Dermis blood vessel endothelial cell (primary cell): Measurements from ENCODE around the gene TAPBPL. TPM values are rescaled to one million over a fixed set of nuclear protein-coding genes. Genes with fewer than 3 reads are reported as not detected.
A peak's percentile ranks its signal among the peaks of the same experiment; 100 is the strongest.

Experiments
- DNase-seq: peaks from one replicate; pipeline ENCODE4 v3.0.0; 2010
- total RNA-seq: library from RNA; depleted of rRNA; stranded (reverse); fragments of >200 nt; gene quantifications from 2 replicates; pipeline ENCODE4 v1.2.3, GENCODE V29; 2014

Gene TAPBPL
- total RNA-seq, 1 donor from 2014 or later, result 23.0 TPM

DNA sequence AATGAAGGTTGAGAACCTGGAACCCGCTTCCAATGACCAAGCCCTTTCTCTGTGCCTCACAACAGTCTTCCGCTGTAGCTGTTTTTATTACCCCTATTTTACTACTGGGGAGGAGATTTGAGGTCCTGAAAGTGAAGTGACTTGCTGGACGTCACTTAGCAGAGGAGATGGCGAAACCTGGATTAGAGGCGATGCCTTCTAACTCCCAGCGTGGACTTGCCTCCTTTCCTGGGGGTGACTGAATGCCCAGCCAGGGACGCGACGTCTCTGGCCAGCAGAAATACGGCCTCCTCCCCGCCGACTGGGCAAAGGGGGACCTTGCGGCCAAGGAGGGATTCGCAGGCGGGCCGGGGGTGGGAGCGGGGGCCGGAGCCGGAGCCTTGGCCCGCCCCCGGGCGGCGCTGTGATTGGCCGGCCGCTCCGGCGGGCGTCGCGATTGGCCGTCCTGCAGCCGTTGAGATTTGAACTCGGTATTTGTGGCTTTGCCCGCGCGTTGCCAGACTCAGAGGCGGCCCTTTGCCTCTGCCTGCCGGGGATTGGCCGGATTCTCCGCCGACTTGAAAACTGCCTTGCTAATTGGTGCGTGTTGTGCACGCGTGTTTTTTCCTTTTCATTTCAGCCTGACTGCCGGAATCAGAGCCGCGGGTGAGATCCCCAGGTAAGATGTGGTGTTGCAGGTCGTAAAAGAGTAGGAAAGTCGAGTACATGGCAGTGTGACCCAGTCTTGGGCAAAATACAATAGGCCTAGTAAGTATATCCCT, 41.8 kb downstream of the TAPBPL start, which contains the start of gene NCAPD2:
NCAPD2 (plus strand) TSS at position 606 of the 761 bp plus-strand sequence. CDS start 997 bp downstream, outside the sequence.
- peak; percentile 97 for DNase-seq

DNA sequence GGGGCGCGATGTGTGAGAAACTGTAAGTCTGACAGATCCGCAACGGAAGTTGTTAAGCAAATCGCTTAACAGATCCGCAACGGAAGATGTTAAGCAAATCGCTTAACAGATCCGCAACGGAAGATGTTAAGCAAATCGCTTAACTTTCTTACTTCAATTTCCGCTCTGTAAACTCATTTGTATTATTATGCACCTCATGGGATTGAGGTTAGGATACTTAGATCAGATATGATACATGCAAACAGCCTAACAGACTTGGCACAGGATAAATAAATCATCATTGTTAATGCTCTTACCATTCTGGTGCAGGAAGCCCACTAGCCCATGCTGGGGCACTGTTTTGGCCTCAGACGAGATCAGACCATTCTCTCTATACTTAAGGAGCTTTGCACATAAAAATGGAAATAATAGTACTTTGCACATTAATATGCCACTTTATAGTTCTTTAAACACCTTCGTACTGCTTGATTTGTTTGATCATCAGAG, 42.5 kb downstream of the TAPBPL start:
- no peak for DNase-seq

DNA sequence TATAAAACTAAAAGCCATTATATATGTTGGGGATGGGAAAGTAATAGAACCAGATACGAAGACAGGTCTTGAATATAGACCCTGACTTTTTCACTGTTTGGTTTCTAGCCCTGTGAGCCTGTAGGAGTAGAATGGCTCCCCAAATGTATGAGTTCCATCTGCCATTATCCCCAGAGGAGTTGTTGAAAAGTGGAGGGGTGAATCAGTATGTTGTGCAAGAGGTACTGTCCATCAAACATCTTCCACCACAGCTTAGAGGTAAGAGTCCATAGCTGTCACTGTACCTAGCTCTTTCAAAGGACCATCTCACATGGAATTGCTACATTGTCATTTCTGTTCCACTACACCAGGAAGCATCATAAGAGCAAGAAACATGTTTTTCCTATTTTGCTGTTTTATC, 43.1 kb downstream of the TAPBPL start:
- DNase-seq, result no peak

DNA sequence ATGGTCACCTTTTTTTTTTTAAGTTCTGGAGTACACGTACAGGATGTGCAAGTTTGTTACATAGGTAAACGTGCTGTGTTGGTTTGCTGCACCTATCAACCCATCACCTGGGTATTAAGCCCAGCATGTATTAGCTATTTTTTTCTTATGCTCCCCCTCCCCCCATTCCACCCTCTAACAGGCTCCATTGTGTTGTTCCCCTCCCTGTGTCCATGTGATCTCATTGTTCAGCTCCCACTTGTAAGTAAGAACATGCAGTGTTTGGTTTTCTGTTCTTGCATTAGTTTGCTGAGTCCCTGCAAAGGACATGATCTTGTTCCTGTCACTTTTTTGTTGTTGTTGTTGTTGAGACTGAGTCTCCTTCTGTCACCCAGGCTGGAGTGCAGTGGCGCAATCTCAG, 45.4 kb downstream of the TAPBPL start:
- DNase-seq, result peak; percentile 18

DNA sequence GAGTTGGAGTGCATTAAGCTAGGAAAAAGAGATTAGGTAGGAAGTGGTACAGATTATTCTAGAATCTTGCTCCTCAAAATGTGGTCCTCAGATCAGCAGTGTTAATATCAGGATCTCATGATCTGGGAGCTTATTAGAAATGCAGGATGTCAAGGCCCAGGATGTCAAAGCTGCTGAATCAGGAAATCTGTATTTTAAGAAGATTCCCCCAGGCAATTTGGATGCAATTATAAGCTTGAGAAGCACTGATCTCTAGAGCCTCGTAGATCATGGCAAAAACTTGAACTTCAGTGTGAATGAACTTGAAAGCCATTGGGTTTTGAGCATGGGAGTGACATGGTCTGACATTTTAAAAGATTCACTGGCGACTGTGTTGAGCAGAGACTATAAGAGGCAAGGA, 48.6 kb downstream of the TAPBPL start:
- no peak for DNase-seq

DNA sequence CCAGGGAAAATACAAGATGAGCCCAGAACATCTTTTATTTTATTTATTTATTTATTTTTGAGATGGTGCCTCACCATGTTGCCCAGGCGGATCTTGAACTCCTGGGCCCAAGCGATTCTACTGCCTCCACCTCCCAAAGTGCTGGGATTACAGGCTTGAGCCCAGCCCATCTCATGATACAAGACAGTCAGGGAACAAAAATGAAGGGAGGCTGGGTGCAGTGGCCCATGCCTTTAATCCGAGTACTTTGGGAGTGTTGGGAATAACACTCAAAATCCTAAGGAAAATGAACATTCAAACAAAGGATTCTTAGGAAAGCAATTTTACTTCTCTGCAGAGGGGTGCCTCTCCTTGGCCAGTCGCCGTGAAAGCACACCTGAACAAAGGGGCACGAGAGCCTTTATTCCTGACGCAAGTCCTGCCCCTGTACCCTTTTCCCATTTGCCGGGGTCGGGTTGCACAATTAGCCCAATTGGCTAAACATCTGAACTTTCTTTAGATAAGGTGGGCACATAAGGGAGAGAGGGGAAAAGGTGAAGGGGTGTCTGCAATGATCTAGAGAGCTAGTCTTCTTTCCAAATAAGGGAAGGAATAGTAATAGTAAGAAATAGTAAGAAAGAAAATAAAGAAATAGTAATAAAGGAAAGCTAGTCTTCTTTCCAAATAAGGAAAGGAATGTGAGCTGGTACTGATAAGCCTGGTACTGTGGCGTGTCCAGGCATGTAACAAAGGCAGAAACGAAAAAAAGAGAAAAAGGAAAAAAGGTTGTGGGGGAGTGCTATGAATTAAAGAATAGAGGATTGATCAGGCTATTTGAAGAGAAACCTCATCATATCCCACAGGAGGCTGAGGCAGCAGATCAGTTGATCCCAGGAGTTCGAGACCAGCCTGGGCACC, 55.5 kb downstream of the TAPBPL start:
- no peak for DNase-seq

DNA sequence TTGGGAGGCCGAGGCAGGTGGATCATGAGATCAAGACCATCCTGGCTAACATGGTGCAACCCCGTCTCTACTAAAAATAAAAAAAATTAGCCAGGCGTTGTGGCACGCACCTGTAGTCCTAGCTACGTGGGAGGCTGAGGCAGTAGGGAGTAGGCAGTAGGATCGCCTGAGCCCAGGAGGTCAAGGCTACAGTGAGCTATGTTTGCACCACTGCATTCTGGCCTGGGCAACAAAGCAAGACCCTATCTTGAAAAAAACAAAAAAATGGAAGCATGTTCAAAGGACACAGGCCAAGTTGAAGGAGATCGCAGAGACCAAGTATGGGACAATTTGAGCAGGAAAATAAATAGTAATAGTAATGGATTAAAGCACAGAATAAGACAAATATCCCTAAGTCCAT, 56.2 kb downstream of the TAPBPL start:
- DNase-seq, result no peak

Other genes with a start within 250 kb of the TAPBPL start
- gene PLEKHG6, start 141.4 kb upstream of the TAPBPL start, total RNA-seq, result 0.09 TPM in 1 of 2 replicates, not detected in the other
- gene TNFRSF1A, start 110.0 kb upstream of the TAPBPL start, total RNA-seq, result 58.9 and 67.6 TPM in 2 replicates
- gene SCNN1A, start 76.5 kb upstream of the TAPBPL start, total RNA-seq, result 1.5 and 7.1 TPM in 2 replicates
- gene LTBR, start 67.9 kb upstream of the TAPBPL start, total RNA-seq, result 46.4 and 74.0 TPM in 2 replicates
- gene CD27, start 7.1 kb upstream of the TAPBPL start, total RNA-seq, result not detected in 2 replicates
- gene VAMP1, start 18.6 kb downstream of the TAPBPL start, total RNA-seq, result 0.51 and 4.1 TPM in 2 replicates
- gene MRPL51, start 41.2 kb downstream of the TAPBPL start, total RNA-seq, result 86.4 and 167 TPM in 2 replicates
- 28.2 and 102 TPM in 2 replicates for gene NCAPD2, start 42.1 kb downstream of the TAPBPL start, total RNA-seq
- 4,017 and 6,422 TPM in 2 replicates for gene GAPDH, start 82.5 kb downstream of the TAPBPL start, total RNA-seq
- 13.1 and 13.6 TPM in 2 replicates for gene IFFO1, start 104.0 kb downstream of the TAPBPL start, total RNA-seq
- gene NOP2, start 116.2 kb downstream of the TAPBPL start, total RNA-seq, result 15.5 and 19.3 TPM in 2 replicates
- 213 and 302 TPM in 2 replicates for gene CHD4, start 155.3 kb downstream of the TAPBPL start, total RNA-seq
- not detected in 2 replicates for gene LPAR5, start 183.9 kb downstream of the TAPBPL start, total RNA-seq
- 0.42 and 1.5 TPM in 2 replicates for gene ACRBP, start 195.4 kb downstream of the TAPBPL start, total RNA-seq
- gene ING4, start 211.1 kb downstream of the TAPBPL start, total RNA-seq, result 44.0 and 61.1 TPM in 2 replicates
- gene ZNF384, start 237.3 kb downstream of the TAPBPL start, total RNA-seq, result 12.1 and 15.9 TPM in 2 replicates
- not detected in 2 replicates for gene PIANP, start 248.8 kb downstream of the TAPBPL start, total RNA-seq